HL-60/S4 (cell line): Measurements from ENCODE around the gene PITRM1.

Experiments
- in situ Hi-C: fragments of 300-500 bp; cut with MboI; formaldehyde crosslinking; loops from 2 replicates; pipeline ENCODE4 v1.14.3; 2022; ENCODE audit warnings: low sequenced_read_pairs

The PITRM1 gene

GRCh38 chr10:3090914-3091787 lies 81.4 kb downstream of the PITRM1 start:
- in situ Hi-C loops: no loop called here

GRCh38 chr10:3090388-3090787 lies 82.2 kb downstream of the PITRM1 start:
- in situ Hi-C loops: no loop called here
